Measurements from ENCODE around the gene RNF208.

DNA sequence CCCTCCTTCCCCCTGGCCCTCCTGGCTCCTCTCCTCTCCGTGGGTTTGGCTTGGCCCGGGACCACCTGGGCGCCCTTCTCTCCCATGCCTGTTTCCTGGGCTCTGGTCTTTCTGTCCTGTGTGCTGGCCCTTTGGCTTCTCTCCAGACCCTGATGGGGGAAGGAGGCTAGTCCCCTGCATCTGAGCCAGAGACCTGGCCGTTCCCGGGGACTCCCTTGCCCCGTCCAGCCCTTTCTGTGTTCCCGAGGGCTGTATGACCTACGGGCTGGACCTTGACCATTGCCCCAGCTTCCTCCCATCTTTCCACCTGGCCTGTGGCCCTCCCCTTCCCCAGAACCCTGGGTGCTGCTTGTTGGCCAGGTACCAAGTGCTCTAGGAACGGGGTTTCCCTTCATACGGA is 41.5 kb upstream of the RNF208 start:
- TF ChIP-seq, protein P1, sequence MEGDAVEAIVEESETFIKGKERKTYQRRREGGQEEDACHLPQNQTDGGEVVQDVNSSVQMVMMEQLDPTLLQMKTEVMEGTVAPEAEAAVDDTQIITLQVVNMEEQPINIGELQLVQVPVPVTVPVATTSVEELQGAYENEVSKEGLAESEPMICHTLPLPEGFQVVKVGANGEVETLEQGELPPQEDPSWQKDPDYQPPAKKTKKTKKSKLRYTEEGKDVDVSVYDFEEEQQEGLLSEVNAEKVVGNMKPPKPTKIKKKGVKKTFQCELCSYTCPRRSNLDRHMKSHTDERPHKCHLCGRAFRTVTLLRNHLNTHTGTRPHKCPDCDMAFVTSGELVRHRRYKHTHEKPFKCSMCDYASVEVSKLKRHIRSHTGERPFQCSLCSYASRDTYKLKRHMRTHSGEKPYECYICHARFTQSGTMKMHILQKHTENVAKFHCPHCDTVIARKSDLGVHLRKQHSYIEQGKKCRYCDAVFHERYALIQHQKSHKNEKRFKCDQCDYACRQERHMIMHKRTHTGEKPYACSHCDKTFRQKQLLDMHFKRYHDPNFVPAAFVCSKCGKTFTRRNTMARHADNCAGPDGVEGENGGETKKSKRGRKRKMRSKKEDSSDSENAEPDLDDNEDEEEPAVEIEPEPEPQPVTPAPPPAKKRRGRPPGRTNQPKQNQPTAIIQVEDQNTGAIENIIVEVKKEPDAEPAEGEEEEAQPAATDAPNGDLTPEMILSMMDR (IDR thresholded peaks at IDR 0.05) = no peak
- TF ChIP-seq POLR2A (IDR thresholded peaks at IDR 0.05) = no peak

All from body of pancreas (tissue), 4 donors.